GM10847 (cell line): ENCODE data around the gene HSPH1.

ENCODE experiments used
- POLR2A ChIP-seq: IDR thresholded peaks from 2 replicates; pipeline ENCODE4 v1.6.1; 2011; ENCODE audit not compliant: insufficient read length; ENCODE audit errors: extremely low read depth

Gene HSPH1

DNA sequence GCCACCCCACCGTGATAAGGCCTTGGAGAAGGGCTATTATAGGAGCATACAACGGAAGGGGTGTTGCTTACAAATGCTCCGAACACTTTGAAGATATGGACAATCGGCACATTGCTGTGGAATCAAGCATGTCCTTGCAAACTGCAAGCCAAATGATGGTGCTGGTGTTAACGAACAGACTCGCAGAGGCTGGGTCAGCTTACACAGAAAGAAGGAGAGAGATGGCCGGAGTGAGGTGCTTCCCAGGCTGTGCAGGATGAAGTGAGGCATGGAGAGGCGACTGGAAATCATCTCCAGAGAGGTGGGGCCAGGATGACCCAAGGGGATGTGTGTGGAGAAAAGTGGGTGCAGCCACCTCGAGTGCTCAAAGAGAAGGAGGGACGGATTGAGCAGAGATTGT is 42.2 kb downstream of the HSPH1 start:
- TF ChIP-seq POLR2A = no peak

GRCh38 chr13:31116224-31116623 is 45.5 kb downstream of the HSPH1 start:
- TF ChIP-seq POLR2A = no peak

DNA sequence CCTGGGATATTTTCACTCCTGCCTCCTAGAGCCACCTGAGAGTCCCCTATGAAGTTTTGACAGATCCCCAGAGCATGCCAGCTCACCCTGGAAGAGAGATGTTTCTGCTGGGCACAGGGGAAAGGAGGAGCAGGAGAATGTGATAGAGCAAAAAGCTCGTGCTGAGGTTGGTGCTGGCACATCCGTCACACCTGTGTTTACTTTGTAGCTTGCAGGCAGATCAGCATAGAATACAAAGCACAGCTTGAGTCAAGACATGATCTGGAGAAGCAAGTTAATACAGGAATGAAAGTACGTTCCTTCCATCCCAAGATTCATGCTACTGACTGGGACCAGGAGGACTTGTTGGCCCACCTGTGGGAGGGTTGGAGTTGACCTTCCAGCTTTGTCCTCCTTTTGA is 46.1 kb downstream of the HSPH1 start:
- TF ChIP-seq POLR2A = no peak

DNA sequence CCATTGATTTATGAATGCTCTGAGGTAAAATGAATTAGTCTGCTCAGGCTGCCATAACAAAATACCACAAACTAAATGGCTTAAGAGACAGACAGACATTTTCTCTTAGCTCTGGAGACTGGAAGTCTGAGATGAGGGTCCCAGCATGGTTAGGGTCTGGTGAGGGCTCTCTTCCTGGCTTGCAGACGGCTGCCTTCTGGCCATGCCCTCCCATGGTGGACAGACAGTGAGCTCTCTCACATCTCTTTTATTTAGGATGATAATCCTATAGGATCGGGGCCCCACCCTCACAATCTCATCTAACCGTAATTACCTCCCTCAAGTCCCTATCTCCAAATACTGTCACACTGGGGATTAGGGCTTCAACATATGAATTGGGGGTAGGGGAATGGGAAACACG is 47.1 kb downstream of the HSPH1 start:
- no peak for TF ChIP-seq POLR2A

- TF ChIP-seq POLR2A = no peak
Measured at GRCh38 chr13:31111136-31111535, 50.6 kb downstream of the HSPH1 start.

DNA sequence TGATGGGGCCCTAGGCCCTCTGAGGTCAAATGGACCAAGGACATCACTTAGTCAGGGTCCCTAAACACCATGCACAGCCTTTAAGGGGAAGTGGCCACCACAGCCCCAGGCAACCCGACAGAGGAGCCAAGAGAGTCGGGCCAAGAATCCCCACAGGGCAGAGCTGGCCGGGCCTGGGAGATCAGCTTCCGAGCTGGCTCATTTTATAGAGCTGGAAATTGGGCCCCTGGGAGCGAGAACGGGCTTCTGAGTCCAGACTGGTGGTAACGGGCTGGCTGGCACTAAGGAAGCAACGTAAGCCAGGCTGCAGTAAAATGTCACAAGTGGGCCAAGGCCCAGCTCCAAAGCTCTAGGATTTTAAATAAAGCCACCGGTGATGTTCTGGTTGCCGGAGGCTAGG is 51.1 kb downstream of the HSPH1 start:
- TF ChIP-seq POLR2A = no peak

DNA sequence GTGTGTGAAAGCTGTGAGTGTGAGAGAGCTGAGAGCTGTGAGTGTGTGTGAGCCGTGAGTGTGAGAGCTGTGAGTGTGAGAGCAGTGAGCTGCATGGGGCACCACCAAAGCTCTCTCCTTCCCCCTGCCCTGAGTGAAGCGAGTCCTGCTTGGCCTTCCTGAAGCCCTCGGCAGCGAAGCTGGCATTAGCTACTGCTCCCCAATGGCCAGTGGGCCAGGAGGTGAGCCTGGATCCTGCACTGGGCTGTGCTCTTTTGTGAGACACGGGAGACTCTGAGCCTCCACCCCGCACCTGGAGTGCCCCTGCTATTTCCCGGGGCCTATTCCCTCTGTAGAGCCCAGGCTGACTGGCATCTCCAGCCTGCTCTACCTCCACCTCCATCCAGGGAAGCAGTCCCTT is 51.5 kb downstream of the HSPH1 start:
- no peak for TF ChIP-seq POLR2A

DNA sequence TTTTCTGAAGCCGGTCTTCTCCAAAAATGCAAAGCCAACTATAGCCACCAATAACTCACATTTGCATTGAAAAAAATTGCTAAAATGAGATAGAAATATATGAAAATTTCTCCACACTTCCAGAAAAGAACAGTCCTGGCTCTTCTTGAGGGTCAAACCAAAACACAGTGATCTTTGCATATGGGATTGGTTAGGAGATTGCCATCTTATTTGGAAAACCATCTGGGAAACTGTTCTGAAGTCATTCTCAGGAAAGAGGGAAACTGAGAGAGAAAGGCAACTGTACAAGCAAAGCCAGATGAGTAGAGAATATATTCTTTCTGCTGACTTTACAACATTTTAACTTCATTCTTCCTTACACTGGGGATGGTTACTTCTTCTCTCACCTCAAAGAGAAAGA is 54.6 kb downstream of the HSPH1 start:
- TF ChIP-seq POLR2A = no peak

GRCh38 chr13:31105856-31106255 is 55.8 kb downstream of the HSPH1 start:
- no peak for TF ChIP-seq POLR2A

GRCh38 chr13:31105020-31105795 is 56.5 kb downstream of the HSPH1 start:
- TF ChIP-seq POLR2A = no peak

DNA sequence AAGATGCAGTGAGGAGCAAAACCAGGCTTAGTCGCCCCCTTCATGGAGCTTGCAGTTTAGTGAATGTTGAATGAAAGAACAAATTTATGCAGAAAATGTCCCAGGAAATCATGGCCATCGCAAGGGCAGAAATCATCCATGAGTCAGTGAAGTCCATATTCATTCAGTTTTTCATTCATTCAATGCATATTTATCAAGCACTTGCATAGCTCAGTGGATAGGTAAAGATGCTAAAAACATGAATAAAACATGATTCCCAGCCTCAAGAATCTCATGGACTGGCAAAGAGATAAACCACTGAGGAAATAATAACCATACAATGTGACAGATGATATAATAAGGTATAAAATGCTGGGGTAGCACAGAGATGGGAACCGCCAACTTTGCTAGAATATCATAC is 58.8 kb downstream of the HSPH1 start:
- no peak for TF ChIP-seq POLR2A

DNA sequence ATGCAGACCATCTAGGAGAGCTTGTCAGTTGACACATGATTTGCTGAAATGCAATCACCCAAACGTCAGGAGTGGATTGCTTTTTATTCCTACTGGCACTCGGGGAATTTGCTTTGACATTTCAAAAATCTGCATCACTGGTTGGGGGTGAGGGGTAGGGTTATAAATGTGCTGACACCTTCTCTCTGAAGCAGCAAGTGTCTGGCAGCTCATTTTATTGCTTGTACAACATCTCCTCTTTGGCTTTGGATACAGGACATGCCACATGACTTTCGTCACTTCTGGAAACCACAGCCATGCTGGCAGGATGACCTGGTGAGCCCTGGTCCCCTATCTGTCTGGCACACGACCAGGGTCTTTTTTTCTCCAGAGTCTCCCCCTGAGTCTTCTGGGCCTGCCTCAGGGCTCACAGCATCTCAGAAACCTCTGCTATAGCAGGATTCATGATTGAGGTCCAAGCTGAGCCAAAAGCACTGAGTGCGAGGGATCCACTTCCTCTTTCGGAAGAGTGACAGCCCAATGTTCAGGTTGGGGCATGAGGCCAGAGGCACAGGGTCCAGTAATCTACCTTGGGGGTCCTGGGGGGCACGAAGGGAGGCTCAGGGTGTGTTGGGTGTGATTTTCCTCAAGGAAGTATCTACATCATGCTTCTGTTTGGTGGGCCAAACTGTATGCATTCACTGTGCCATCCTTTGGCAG is 60.1 kb downstream of the HSPH1 start:
- TF ChIP-seq POLR2A = no peak

- TF ChIP-seq POLR2A = no peak
Measured at GRCh38 chr13:31100721-31101120, 61.0 kb downstream of the HSPH1 start.

- no peak for TF ChIP-seq POLR2A
Measured at GRCh38 chr13:31096654-31097302, 64.9 kb downstream of the HSPH1 start.

- no peak for TF ChIP-seq POLR2A
Measured at GRCh38 chr13:31094331-31095015, 67.2 kb downstream of the HSPH1 start.

- no peak for TF ChIP-seq POLR2A
Measured at GRCh38 chr13:31093145-31093885, 68.4 kb downstream of the HSPH1 start.

DNA sequence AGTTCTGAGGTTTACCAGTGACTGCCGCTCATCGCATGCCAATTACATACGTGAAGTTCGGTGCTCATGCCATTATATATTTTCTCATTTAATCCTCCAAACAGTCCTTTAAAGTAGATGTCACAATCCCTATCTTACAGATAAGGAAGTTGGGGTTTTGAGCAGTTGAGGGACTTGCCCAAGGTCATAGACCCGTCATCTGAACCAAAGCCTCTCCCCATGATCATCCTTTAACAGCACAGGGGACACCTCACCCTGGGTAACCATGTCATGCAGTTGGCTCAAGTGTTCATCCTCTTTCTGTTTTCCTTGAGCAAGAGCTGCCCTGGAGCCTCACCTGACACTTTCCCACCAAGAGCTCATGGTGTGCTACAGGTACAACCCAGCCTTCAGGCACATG is 69.1 kb downstream of the HSPH1 start:
- TF ChIP-seq POLR2A = no peak
